ENCODE data around the gene SYTL2.

- no peak for TF ChIP-seq POLR2AphosphoS5 (IDR thresholded peaks at IDR 0.05)
- no peak for TF ChIP-seq POLR2A (IDR thresholded peaks at IDR 0.05)
- no peak for TF ChIP-seq CTCF (IDR thresholded peaks at IDR 0.05)
- TF ChIP-seq EP300 (IDR thresholded peaks at IDR 0.05): no peak
Observed at GRCh38 chr11:85755285-85755684, 55.7 kb downstream of the SYTL2 start.

Measured in stomach (tissue), 4 donors.